Liver (tissue), 9 donors: ENCODE measurements around the gene SEM1. TPM values are rescaled to one million over a fixed set of nuclear protein-coding genes. Genes with fewer than 3 reads are reported as not detected.

Source experiments
- DNase-seq: peaks from one replicate; pipeline ENCODE4 v3.0.0-alpha.2; 2017; ENCODE audit warnings: low spot score
- H3K27ac ChIP-seq, 2 donors: one replicate each; pipeline ENCODE4 v1.7.0; 2013; ENCODE audit warnings: inconsistent platforms in 2 of 2, low read length in 2 of 2, control low read depth in 1 of 2, low read depth in 1 of 2, mild to moderate bottlenecking in 1 of 2
- H3K27me3 ChIP-seq, 4 donors: one replicate each; pipeline versions ENCODE4 v1.6.1 to v1.7.0; 2013; ENCODE audit warnings: low read length in 3 of 4, inconsistent platforms in 1 of 4, mild to moderate bottlenecking in 1 of 4, moderate library complexity in 1 of 4; ENCODE audit not compliant: control insufficient read depth in 4 of 4, insufficient read depth in 4 of 4
- H3K36me3 ChIP-seq, 4 donors: one replicate each; pipeline versions ENCODE4 v1.6.1 to v1.7.0; 2013; ENCODE audit warnings: low read length in 3 of 4, mild to moderate bottlenecking in 3 of 4, low read depth in 1 of 4, moderate library complexity in 1 of 4; ENCODE audit not compliant: control insufficient read depth in 4 of 4, insufficient read depth in 3 of 4
- H3K4me1 ChIP-seq, 4 donors: one replicate each; pipeline versions ENCODE4 v1.6.1 to v1.7.0; 2013; ENCODE audit warnings: low read length in 3 of 4, mild to moderate bottlenecking in 3 of 4, moderate library complexity in 1 of 4; ENCODE audit not compliant: control insufficient read depth in 4 of 4, insufficient read depth in 4 of 4
- H3K4me3 ChIP-seq, 3 donors: one replicate each; pipeline versions ENCODE4 v1.6.1 to v1.7.0; 2013; ENCODE audit warnings: low read length in 3 of 3, control low read depth in 1 of 3, low read depth in 1 of 3, mild to moderate bottlenecking in 1 of 3
- H3K9ac ChIP-seq, 2 donors: one replicate each; pipeline ENCODE4 v1.7.0; 2013; ENCODE audit warnings: low read length in 2 of 2, mild to moderate bottlenecking in 2 of 2, moderate library complexity in 2 of 2, control low read depth in 1 of 2, low read depth in 1 of 2
- H3K9me3 ChIP-seq, 4 donors: one replicate each; pipeline versions ENCODE4 v1.6.1 to v1.7.0; 2013; ENCODE audit warnings: low read length in 3 of 4; ENCODE audit not compliant: control insufficient read depth in 4 of 4
- EGR1 ChIP-seq, 2 donors: IDR thresholded peaks; 2 replicates each; pipeline ENCODE4 v1.6.1; 2016 to 2018; ENCODE audit warnings: antibody characterized with exemption in 2 of 2, low read depth in 2 of 2
- FOXA2 ChIP-seq: IDR thresholded peaks from 2 replicates; pipeline ENCODE4 v1.6.1; 2016; ENCODE audit warnings: antibody characterized with exemption
- HNF4A ChIP-seq, 2 donors: conservative IDR thresholded peaks; 2 replicates each; pipeline ENCODE4 v1.6.1; 2016; ENCODE audit warnings: antibody characterized with exemption in 2 of 2, mild to moderate bottlenecking in 2 of 2
- HNF4G ChIP-seq: IDR thresholded peaks from 2 replicates; pipeline ENCODE4 v1.6.1; 2016; ENCODE audit warnings: antibody characterized with exemption
- MAX ChIP-seq: IDR thresholded peaks from 2 replicates; pipeline ENCODE4 v1.6.1; 2016; ENCODE audit warnings: antibody characterized with exemption
- NR2F2 ChIP-seq: IDR thresholded peaks from 2 replicates; pipeline ENCODE4 v1.6.1; 2016; ENCODE audit warnings: antibody characterized with exemption
- RAD21 ChIP-seq, 2 donors: IDR thresholded peaks; 2 replicates each; pipeline ENCODE4 v1.6.1; 2016; ENCODE audit warnings: antibody characterized with exemption in 2 of 2, mild to moderate bottlenecking in 2 of 2
- RXRA ChIP-seq, 2 donors: IDR thresholded peaks; 2 replicates each; pipeline ENCODE4 v1.6.1; 2017 to 2018; ENCODE audit warnings: antibody characterized with exemption in 2 of 2, mild to moderate bottlenecking in 1 of 2
- SP1 ChIP-seq: IDR thresholded peaks from 2 replicates; pipeline ENCODE4 v1.6.1; 2018; ENCODE audit warnings: antibody characterized with exemption, mild to moderate bottlenecking
- YY1 ChIP-seq: IDR thresholded peaks from 2 replicates; pipeline ENCODE4 v1.6.1; 2016; ENCODE audit warnings: antibody characterized with exemption, mild to moderate bottlenecking
- ZBTB33 ChIP-seq: IDR thresholded peaks from 2 replicates; pipeline ENCODE4 v1.6.1; 2016; ENCODE audit warnings: antibody characterized with exemption
- WGBS: extraction: QIAGEN DNeasy Blood & Tissue Kit; methylation state at CpG from one replicate; pipeline ENCODE4 v1.1.7; 2013; 5-methylcytosine and 5-hydroxymethylcytosine counted together
- polyA plus RNA-seq, 2 donors: library from polyadenylated mRNA; stranded (reverse) in 1 of 2; unstranded in 1 of 2; fragments of 200-250 nt in 1 of 2; fragments of >200 nt in 1 of 2; fragmentation: Nextera tagmentation in 1 of 2; extraction: Ambion mirVana in 1 of 2; gene quantifications; one replicate each; pipeline versions ENCODE4 v1.2.1 to v1.2.3, GENCODE V29; 2013 to 2015
- total RNA-seq, 2 donors: library from RNA; depleted of rRNA; stranded (reverse); fragments of >200 nt; gene quantifications; one replicate each; pipeline ENCODE4 v1.2.3, GENCODE V29; 2014
- donor health status: healthy.
- donor health status: healthy.
- donor health status: healthy.
- donor health status: healthy.
- donor health status: healthy.

SEM1 gene
- total and polyA plus RNA-seq, 4 donors, result 21.1 to 325 (median 52.7) TPM

- Histone ChIP-seq H3K36me3 (no peaks in the 10 kb centered on the region), H3K9ac (no peak overlapping the region), H3K4me1 (peaks cover 0 to 14% (median 12%) of the 10 kb centered on the region in 4 donors), H3K27ac (no peak overlapping the region), H3K27me3 (no peaks in the 10 kb centered on the region), H3K9me3 (peaks cover 0 to 8% (median 5%) of the 10 kb centered on the region in 4 donors), H3K4me3 (peak overlapping the region in 1 of 3 donors; percentile 11)
- WGBS, result 80% methylated on average over 3 of the region's 3 CpGs
- no peak for DNase-seq
- TF ChIP-seq RAD21 (IDR thresholded peaks at IDR 0.05) (no peak), ZBTB33 (no peak), HNF4G (no peak), MAX (no peak), HNF4A (conservative IDR thresholded peaks at IDR 0.05) (no peak), NR2F2 (no peak), SP1 (no peak), RXRA (IDR thresholded peaks at IDR 0.05) (no peak), EGR1 (IDR thresholded peaks at IDR 0.05; ENCODE audit: low read depth in 2 of 2) (no peak)
Observed at GRCh38 chr7:96713037-96713436, 3.4 kb upstream of the SEM1 start.

GRCh38 chr7:96710544-96710943 lies 898 bp upstream of the SEM1 start:
- no peak overlapping the region for H3K4me3 ChIP-seq
- no peak for DNase-seq
- no peaks in the 10 kb centered on the region for H3K27me3 ChIP-seq
- 98% methylated on average over 2 of the region's 2 CpGs for WGBS
- H3K9me3 ChIP-seq, result peaks cover 0 to 8% (median 5%) of the 10 kb centered on the region in 4 donors
- no peak overlapping the region for H3K27ac ChIP-seq
- H3K4me1 ChIP-seq, result peaks cover 2 to 18% (median 14%) of the 10 kb centered on the region in 4 donors
- H3K9ac ChIP-seq, result no peak overlapping the region
- TF ChIP-seq MAX (no peak), HNF4A (conservative IDR thresholded peaks at IDR 0.05) (no peak), RXRA (IDR thresholded peaks at IDR 0.05) (no peak)
- H3K36me3 ChIP-seq, result no peaks in the 10 kb centered on the region

DNA sequence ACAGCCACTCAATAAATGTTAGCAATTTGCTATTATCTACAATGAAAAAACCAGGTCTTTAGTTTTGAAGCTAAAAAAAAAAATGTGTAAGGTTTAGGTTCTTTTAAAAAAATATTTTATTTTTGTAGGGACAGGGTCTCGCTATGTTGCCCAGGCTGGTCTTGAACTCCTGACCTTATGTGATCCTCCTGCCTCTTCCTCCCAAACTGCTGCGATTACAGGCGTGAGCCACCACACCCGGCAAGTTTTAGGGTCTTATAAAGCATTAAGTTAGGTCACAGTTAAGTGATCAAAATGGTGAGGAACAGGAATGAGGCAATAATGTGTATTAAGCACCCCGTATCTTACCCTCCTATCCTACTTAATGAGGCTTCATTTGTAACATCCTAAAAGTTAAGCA lies 774 bp downstream of the SEM1 start:
- Histone ChIP-seq H3K9me3 (peaks cover 0 to 8% (median 4%) of the 10 kb centered on the region in 4 donors), H3K9ac (peak overlapping the region; percentile 61 to 97), H3K4me3 (peak overlapping the region; percentile 85 to 95 (median 91)), H3K4me1 (peaks cover 2 to 18% (median 16%) of the 10 kb centered on the region in 4 donors), H3K36me3 (no peaks in the 10 kb centered on the region), H3K27ac (peak overlapping the region; percentile 82 to 86), H3K27me3 (no peaks in the 10 kb centered on the region)
- DNase-seq, result no peak
- 50% methylated on average over 5 of the region's 5 CpGs for WGBS
- TF ChIP-seq YY1, result no peak
- TF ChIP-seq ZBTB33, result no peak
- no peak for TF ChIP-seq SP1
- TF ChIP-seq FOXA2, result no peak
